Neural cell (in vitro differentiated cells): ENCODE results near the gene CFL1. TPM values are rescaled to one million over a fixed set of nuclear protein-coding genes. Genes with fewer than 3 reads are reported as not detected.

Experiments used
- H2AFZ ChIP-seq: fragments of 200-600, 300-800 bp; sonication (generic), shearing (Covaris generic); 2 replicates; pipeline ENCODE4 v1.6.0; 2014; ENCODE audit warnings: low read depth, mild to moderate bottlenecking, antibody characterized with exemption, low read length, moderate library complexity
- H3F3A ChIP-seq: fragments of 200-600 bp; shearing (Covaris generic); 2 replicates; pipeline ENCODE4 v1.6.1; 2016; ENCODE audit warnings: mild to moderate bottlenecking, moderate library complexity, mixed read lengths, antibody characterized with exemption, low read length; ENCODE audit not compliant: insufficient read depth, poor library complexity, severe bottlenecking
- H3K27ac ChIP-seq: fragments of 200-600, 300-800 bp; sonication (generic), shearing (Covaris generic); 2 replicates; pipeline ENCODE4 v1.5.1; 2014; ENCODE audit warnings: mild to moderate bottlenecking, low read length, moderate library complexity
- H3K27me3 ChIP-seq: fragments of 300-800, 200-600 bp; sonication (generic), shearing (Covaris generic); 2 replicates; pipeline ENCODE4 v1.6.0; 2014; ENCODE audit warnings: mild to moderate bottlenecking, low read depth, low read length, moderate library complexity; ENCODE audit not compliant: insufficient read depth
- H3K36me3 ChIP-seq: fragments of 300-800, 200-600 bp; sonication (generic), shearing (Covaris generic); 2 replicates; pipeline ENCODE4 v1.5.1; 2014; ENCODE audit warnings: mild to moderate bottlenecking, antibody characterized with exemption, low read length, moderate library complexity; ENCODE audit not compliant: insufficient read depth
- H3K4me2 ChIP-seq: fragments of 300-800, 200-600 bp; sonication (generic), shearing (Covaris generic); 2 replicates; pipeline ENCODE4 v1.6.0; 2014; ENCODE audit warnings: mild to moderate bottlenecking, low read length
- H3K4me3 ChIP-seq: fragments of 300-800, 200-600 bp; sonication (generic), shearing (Covaris generic); 2 replicates; pipeline ENCODE4 v1.5.1; 2014; ENCODE audit warnings: mild to moderate bottlenecking, low read length, moderate library complexity
- H3K79me2 ChIP-seq: fragments of 200-600 bp; shearing (Covaris generic); replicated peaks from 2 replicates; pipeline ENCODE4 v1.6.0; 2014; ENCODE audit warnings: mild to moderate bottlenecking, low read length, moderate library complexity; ENCODE audit not compliant: insufficient read depth
- H3K9ac ChIP-seq: fragments of 300-800, 200-600 bp; sonication (generic), shearing (Covaris generic); 2 replicates; pipeline ENCODE4 v1.6.1; 2016; ENCODE audit warnings: mild to moderate bottlenecking, low read length, mixed read lengths
- H3K9me2 ChIP-seq: fragments of 200-600 bp; shearing (Covaris generic); 2 replicates; pipeline ENCODE4 v1.6.1; 2016; ENCODE audit warnings: mild to moderate bottlenecking, low read length, mixed read lengths; ENCODE audit not compliant: insufficient read depth
- H3K9me3 ChIP-seq: fragments of 200-600, 300-800 bp; sonication (generic), shearing (Covaris generic); 2 replicates; pipeline ENCODE4 v1.6.1; 2016; ENCODE audit warnings: mild to moderate bottlenecking, mixed run types, low read length, moderate library complexity, mixed read lengths
- H4K20me1 ChIP-seq: fragments of 200-600 bp; shearing (Covaris generic); 2 replicates; pipeline ENCODE4 v1.6.1; 2016; ENCODE audit warnings: mild to moderate bottlenecking, mixed run types; ENCODE audit not compliant: insufficient read depth
- CTCF ChIP-seq: fragments of 450-650 bp; IDR thresholded peaks from 2 replicates; pipeline ENCODE4 v1.5.1; 2014; ENCODE audit warnings: antibody characterized with exemption, mild to moderate bottlenecking, moderate library complexity; ENCODE audit not compliant: poor library complexity, severe bottlenecking
- EZH2 ChIP-seq: fragments of 200-600, 300-800 bp; shearing (Covaris generic), sonication (generic); IDR thresholded peaks from 2 replicates; pipeline ENCODE4 v1.6.1; 2014; ENCODE audit warnings: antibody characterized with exemption, low read length, borderline replicate concordance, mild to moderate bottlenecking; ENCODE audit not compliant: insufficient read depth, poor library complexity, severe bottlenecking
- MXI1 ChIP-seq: fragments of 450-650 bp; conservative IDR thresholded peaks from 2 replicates; pipeline ENCODE4 v1.6.1; 2014; ENCODE audit warnings: antibody characterized with exemption, mild to moderate bottlenecking; ENCODE audit not compliant: poor library complexity, severe bottlenecking
- POLR2AphosphoS5 ChIP-seq: IDR thresholded peaks from 2 replicates; pipeline ENCODE4 v1.6.1; 2012
- RAD21 ChIP-seq: fragments of 450-650 bp; conservative IDR thresholded peaks from 2 replicates; pipeline ENCODE4 v1.6.1; 2014; ENCODE audit warnings: antibody characterized with exemption, mild to moderate bottlenecking, moderate library complexity
- REST ChIP-seq: IDR thresholded peaks from 2 replicates; pipeline ENCODE4 v1.6.1; 2012; ENCODE audit warnings: borderline replicate concordance
- SMC3 ChIP-seq: fragments of 450-650 bp; conservative IDR thresholded peaks from 2 replicates; pipeline ENCODE4 v1.6.1; 2014; ENCODE audit warnings: antibody characterized with exemption, mild to moderate bottlenecking, moderate library complexity; ENCODE audit not compliant: poor library complexity
- TAF1 ChIP-seq: IDR thresholded peaks from 2 replicates; pipeline ENCODE4 v1.6.1; 2012; ENCODE audit warnings: low read depth
- polyA plus RNA-seq: library from polyadenylated mRNA; depleted of rRNA; stranded (reverse); fragments of >200 nt; gene quantifications from 2 replicates; pipeline ENCODE4 v1.2.3, GENCODE V29; 2014

The CFL1 gene
- polyA plus RNA-seq, 1 donor from 2014 or later = 1,633 TPM

DNA sequence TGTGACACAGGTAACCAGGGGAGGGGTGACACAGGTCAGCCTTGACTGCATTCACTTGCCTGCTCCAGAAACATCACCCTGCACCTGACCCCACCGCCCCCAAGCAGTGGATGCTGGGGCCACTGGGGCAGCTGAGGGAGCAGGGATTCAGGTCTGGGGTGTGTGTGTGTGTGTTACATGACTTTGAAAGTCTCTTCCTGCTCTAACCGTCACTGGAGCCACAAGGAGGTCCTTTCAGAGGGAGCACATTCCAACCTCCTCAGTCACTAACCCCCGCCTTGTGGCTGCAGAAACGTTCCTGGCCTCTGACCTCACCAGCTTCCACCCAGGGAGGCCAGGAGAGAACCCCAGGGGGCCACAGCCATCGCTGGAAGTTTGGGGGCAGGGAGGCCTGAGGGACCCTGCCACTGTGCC, 45.1 kb upstream of the CFL1 start:
- H2AFZ ChIP-seq = no peak overlapping the region

DNA sequence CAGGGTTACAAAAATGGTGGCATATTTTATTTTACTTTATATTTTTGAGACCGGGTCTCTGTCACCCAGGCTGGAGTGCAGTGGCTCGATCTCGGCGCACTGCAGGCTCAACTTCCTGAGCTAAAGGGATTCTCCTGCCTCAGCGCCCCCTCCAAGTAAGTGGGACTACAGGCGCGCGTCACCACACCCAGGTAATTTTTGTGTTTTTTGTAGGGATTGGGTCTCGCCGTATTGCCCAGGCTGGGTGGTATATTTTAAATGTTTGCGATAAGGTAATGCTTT, 42.9 kb upstream of the CFL1 start:
- Histone ChIP-seq H3K79me2 (no peaks in the 10 kb centered on the region), H2AFZ (no peak overlapping the region)
- TF ChIP-seq EZH2 (peak; percentile 21), CTCF (no peak)

More for the DNA sequence above, 45.1 kb upstream of the CFL1 start:
- no peaks in the 10 kb centered on the region for H3K79me2 ChIP-seq
- no peaks in the 10 kb centered on the region for H4K20me1 ChIP-seq
- peaks cover 62% of the 10 kb centered on the region for H3K27me3 ChIP-seq
- no peaks in the 10 kb centered on the region for H3K36me3 ChIP-seq
- H3K9me3 ChIP-seq = no peaks in the 10 kb centered on the region
- no peak for TF ChIP-seq SMC3
- no peak for TF ChIP-seq RAD21
- no peaks in the 10 kb centered on the region for H3K9me2 ChIP-seq
- H3F3A ChIP-seq = no peaks in the 10 kb centered on the region
- H3K4me3 ChIP-seq = no peak overlapping the region
- no peak overlapping the region for H3K4me2 ChIP-seq
- no peak overlapping the region for H3K9ac ChIP-seq
- no peak overlapping the region for H3K27ac ChIP-seq

GRCh38 chr11:65900125-65900898, 42.3 kb upstream of the CFL1 start, which contains the start of gene FOSL1:
Gene FOSL1 (minus strand): TSS chr11:65900388. CDS start chr11:65900339, 49 bp downstream.
- Histone ChIP-seq H4K20me1 (no peaks in the 10 kb centered on the region), H3K9me3 (no peaks in the 10 kb centered on the region), H3K79me2 (no peaks in the 10 kb centered on the region), H3K36me3 (no peaks in the 10 kb centered on the region), H3K4me3 (peak within 1 kb of the TSS; percentile 67), H3F3A (no peaks in the 10 kb centered on the region), H3K9ac (no peak within 1 kb of the TSS), H2AFZ (no peak within 1 kb of the TSS), H3K27me3 (peaks cover 63% of the 10 kb centered on the region), H3K9me2 (no peaks in the 10 kb centered on the region), H3K27ac (no peak within 1 kb of the TSS), H3K4me2 (no peak within 1 kb of the TSS)
- TF ChIP-seq EZH2 (peak; percentile 57), RAD21 (no peak)

More for the DNA sequence above, 42.9 kb upstream of the CFL1 start:
- Histone ChIP-seq H3K9me3 (no peaks in the 10 kb centered on the region), H3K9ac (no peak overlapping the region), H3K27me3 (peaks cover 63% of the 10 kb centered on the region), H4K20me1 (no peaks in the 10 kb centered on the region), H3K36me3 (no peaks in the 10 kb centered on the region), H3K9me2 (no peaks in the 10 kb centered on the region), H3K27ac (no peak overlapping the region), H3K4me3 (peak overlapping the region; percentile 67), H3K4me2 (no peak overlapping the region), H3F3A (no peaks in the 10 kb centered on the region)

DNA sequence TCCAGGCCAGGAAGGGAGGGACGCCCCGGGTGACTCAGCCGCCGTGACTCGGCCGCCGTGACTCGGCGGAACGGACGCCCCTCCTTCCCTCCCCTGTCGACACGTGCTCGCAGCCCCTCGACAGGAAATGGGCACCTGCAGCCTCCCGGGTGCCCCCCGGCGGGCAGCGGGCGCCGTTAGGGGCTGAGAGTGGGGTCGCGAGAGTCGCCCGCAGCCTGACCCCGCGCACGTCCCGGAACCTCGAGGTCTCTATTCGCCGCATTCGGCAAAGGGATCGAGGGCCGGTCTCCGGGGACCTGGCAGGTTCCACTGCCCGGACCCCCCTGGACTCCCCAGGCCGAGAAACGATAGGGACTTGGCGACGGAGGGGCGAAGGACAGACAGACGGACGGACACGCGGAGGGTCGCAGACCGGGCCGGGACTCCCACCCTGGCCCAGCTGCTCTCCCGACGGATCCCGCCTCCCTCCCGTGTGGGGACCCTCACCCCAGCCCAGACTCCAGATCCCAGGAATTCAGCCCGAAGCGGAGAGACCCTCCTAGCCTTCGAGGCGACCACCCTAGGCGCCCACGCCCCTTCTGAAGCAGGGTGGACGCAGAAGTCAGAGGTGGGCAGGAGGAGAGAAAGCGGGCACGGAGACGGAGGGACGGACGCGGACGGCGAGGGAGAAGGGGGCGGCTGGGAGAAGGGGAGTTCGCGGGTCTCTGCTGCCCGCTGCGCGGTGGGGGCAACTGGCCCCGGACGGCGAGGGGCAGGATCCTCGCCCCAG, 41.6 kb upstream of the CFL1 start:
- Histone ChIP-seq H3K9ac (no peak overlapping the region), H3K9me3 (no peaks in the 10 kb centered on the region), H3K27ac (no peak overlapping the region), H3K9me2 (no peaks in the 10 kb centered on the region), H3K36me3 (no peaks in the 10 kb centered on the region), H3K27me3 (peaks cover 63% of the 10 kb centered on the region), H3K4me3 (peak overlapping the region; percentile 67), H3K79me2 (no peaks in the 10 kb centered on the region), H2AFZ (no peak overlapping the region), H3F3A (no peaks in the 10 kb centered on the region), H3K4me2 (no peak overlapping the region), H4K20me1 (no peaks in the 10 kb centered on the region)
- TF ChIP-seq CTCF (no peak), RAD21 (no peak), TAF1 (no peak), MXI1 (no peak), SMC3 (no peak), REST (no peak), POLR2AphosphoS5 (no peak), EZH2 (peak; percentile 23)
